GM21526 (cell line): ENCODE results near the gene VOPP1.

Experiments used
- ATAC-seq: cut with Tn5 transposase; IDR thresholded peaks from one replicate; pipeline ENCODE4 v1.9.1; 2021; ENCODE audit warnings: moderate library complexity; ENCODE audit not compliant: unreplicated experiment, low FRiP score

The VOPP1 gene

GRCh38 chr7:55557666-55558188, 14.6 kb downstream of the VOPP1 start:
- ATAC-seq, result peak; percentile 81

GRCh38 chr7:55556492-55556891, 15.8 kb downstream of the VOPP1 start:
- ATAC-seq, result no peak

- peak; percentile 29 for ATAC-seq
Observed at GRCh38 chr7:55556031-55556430, 16.3 kb downstream of the VOPP1 start.

- no peak for ATAC-seq
Observed at GRCh38 chr7:55555160-55555559, 17.1 kb downstream of the VOPP1 start.

- ATAC-seq, result no peak
Observed at GRCh38 chr7:55554038-55554437, 18.3 kb downstream of the VOPP1 start.

GRCh38 chr7:55553024-55553345, 19.3 kb downstream of the VOPP1 start:
- ATAC-seq, result no peak

GRCh38 chr7:55552320-55553023, 19.8 kb downstream of the VOPP1 start:
- ATAC-seq, result no peak

- ATAC-seq, result no peak
Observed at GRCh38 chr7:55550841-55551537, 21.3 kb downstream of the VOPP1 start.

GRCh38 chr7:55550010-55550663, 22.2 kb downstream of the VOPP1 start:
- ATAC-seq, result no peak

GRCh38 chr7:55549457-55549856, 22.8 kb downstream of the VOPP1 start:
- ATAC-seq, result peak; percentile 54

- ATAC-seq, result no peak
Observed at GRCh38 chr7:55548295-55548731, 24.0 kb downstream of the VOPP1 start.

- ATAC-seq, result no peak
Observed at GRCh38 chr7:55546814-55547213, 25.5 kb downstream of the VOPP1 start.

- no peak for ATAC-seq
Observed at GRCh38 chr7:55545496-55545895, 26.8 kb downstream of the VOPP1 start.

- no peak for ATAC-seq
Observed at GRCh38 chr7:55540226-55540858, 32.0 kb downstream of the VOPP1 start.

GRCh38 chr7:55539380-55539779, 32.9 kb downstream of the VOPP1 start:
- no peak for ATAC-seq

GRCh38 chr7:55538538-55538937, 33.8 kb downstream of the VOPP1 start:
- ATAC-seq, result no peak

GRCh38 chr7:55537458-55537990, 34.8 kb downstream of the VOPP1 start:
- ATAC-seq, result no peak

- no peak for ATAC-seq
Observed at GRCh38 chr7:55536619-55537457, 35.5 kb downstream of the VOPP1 start.

GRCh38 chr7:55535617-55536016, 36.7 kb downstream of the VOPP1 start:
- no peak for ATAC-seq
